Testis (tissue), 3 donors: Measurements from ENCODE around the gene DMD. TPM values are rescaled to one million over a fixed set of nuclear protein-coding genes. Genes with fewer than 3 reads are reported as not detected.

Experiments
- DNase-seq: peaks from one replicate; pipeline ENCODE4 v3.0.0-alpha.2; 2019
- H3K27ac ChIP-seq, 2 donors: fragments of 200-600 bp; sonication (generic); one replicate each; pipeline ENCODE4 v1.5.1; 2019
- H3K27me3 ChIP-seq: fragments of 200-600 bp; sonication (generic); one replicate; pipeline ENCODE4 v1.5.1; 2019
- H3K36me3 ChIP-seq: fragments of 200-600 bp; sonication (generic); one replicate; pipeline ENCODE4 v1.5.1; 2017; ENCODE audit warnings: low read depth; ENCODE audit errors: missing control alignments
- H3K4me1 ChIP-seq: fragments of 200-600 bp; sonication (generic); one replicate; pipeline ENCODE4 v1.5.1; 2019
- H3K4me3 ChIP-seq, 2 donors: fragments of 200-600 bp; sonication (generic); one replicate each; pipeline ENCODE4 v1.5.1; 2017 to 2019
- H3K9me3 ChIP-seq: fragments of 200-600 bp; sonication (generic); one replicate; pipeline ENCODE4 v1.5.1; 2017
- POLR2A ChIP-seq: fragments of 450-650 bp; IDR thresholded peaks from one replicate; pipeline ENCODE4 v1.6.1; 2017; ENCODE audit warnings: antibody characterized with exemption, mild to moderate bottlenecking, moderate library complexity
- WGBS, 2 donors: methylation state at CpG; one replicate each; pipeline ENCODE4 v1.1.5; 2018; 5-methylcytosine and 5-hydroxymethylcytosine counted together
- intact Hi-C: fragments of 100-400 bp; cut with DNase I; formaldehyde crosslinking; loops from one replicate; pipeline ENCODE4 v1.15.1; 2023; ENCODE audit warnings: low total_unique reads
- polyA plus RNA-seq: library from polyadenylated mRNA; stranded (reverse); fragments of 350-450 nt; fragmentation: Illumina TruSeq; extraction: RNeasy Lipid Tissue Mini Kit (QIAGEN cat#74804); gene quantifications from one replicate; pipeline ENCODE4 v1.2.3, GENCODE V29; 2014; ENCODE audit warnings: low read depth, low replicate concordance; ENCODE audit not compliant: insufficient read depth
- total RNA-seq, 2 donors: library from RNA; depleted of rRNA; stranded (reverse); fragments of >200 nt; gene quantifications; one replicate each; pipeline ENCODE4 v1.2.3, GENCODE V29; 2016
- TF ChIP-seq, protein P1 (sequence below), 3 experiments: fragments of 450-650 bp in 2 of 3; fragments of 200-600 bp in 1 of 3; sonication (generic) in 1 of 3; IDR thresholded peaks; one replicate each; pipeline ENCODE4 v1.5.1; 2016 to 2019; ENCODE audit warnings: antibody characterized with exemption in 3 of 3, mild to moderate bottlenecking in 2 of 3, moderate library complexity in 1 of 3

Gene DMD
- total and polyA plus RNA-seq, 3 donors from 2014 or later: 11.3 to 34.1 (median 24.2) TPM

DNA sequence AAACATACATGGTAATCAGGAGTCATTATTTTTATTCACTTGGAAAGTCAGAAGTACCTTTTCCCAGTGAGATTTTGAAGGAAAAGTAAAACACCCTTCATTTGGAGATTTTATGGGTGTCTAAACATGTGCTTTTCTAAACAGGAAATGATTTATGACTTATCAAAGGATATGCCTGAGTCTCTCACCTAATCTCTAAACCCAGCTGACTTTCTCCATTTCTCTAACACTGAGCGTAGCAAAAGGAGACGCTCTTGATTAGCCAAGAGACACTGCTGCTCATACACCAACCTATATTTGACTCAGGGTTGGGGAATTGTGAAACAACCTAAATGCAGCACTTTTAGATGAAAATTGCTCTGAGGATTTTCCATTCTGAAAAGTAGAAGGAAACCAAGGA lies 1671.0 kb downstream of the DMD start:
- 72 to 93% methylated on average over 2 of the region's 2 CpGs for WGBS, 2 donors
- Histone ChIP-seq H3K4me3 (no peak overlapping the region), H3K36me3 (no peaks in the 10 kb centered on the region), H3K27ac (no peak overlapping the region), H3K9me3 (no peaks in the 10 kb centered on the region), H3K4me1 (no peaks in the 10 kb centered on the region), H3K27me3 (no peaks in the 10 kb centered on the region)
- intact Hi-C loops: no loop called here
- DNase-seq: no peak
- no peak for TF ChIP-seq POLR2A
- TF ChIP-seq, protein P1, sequence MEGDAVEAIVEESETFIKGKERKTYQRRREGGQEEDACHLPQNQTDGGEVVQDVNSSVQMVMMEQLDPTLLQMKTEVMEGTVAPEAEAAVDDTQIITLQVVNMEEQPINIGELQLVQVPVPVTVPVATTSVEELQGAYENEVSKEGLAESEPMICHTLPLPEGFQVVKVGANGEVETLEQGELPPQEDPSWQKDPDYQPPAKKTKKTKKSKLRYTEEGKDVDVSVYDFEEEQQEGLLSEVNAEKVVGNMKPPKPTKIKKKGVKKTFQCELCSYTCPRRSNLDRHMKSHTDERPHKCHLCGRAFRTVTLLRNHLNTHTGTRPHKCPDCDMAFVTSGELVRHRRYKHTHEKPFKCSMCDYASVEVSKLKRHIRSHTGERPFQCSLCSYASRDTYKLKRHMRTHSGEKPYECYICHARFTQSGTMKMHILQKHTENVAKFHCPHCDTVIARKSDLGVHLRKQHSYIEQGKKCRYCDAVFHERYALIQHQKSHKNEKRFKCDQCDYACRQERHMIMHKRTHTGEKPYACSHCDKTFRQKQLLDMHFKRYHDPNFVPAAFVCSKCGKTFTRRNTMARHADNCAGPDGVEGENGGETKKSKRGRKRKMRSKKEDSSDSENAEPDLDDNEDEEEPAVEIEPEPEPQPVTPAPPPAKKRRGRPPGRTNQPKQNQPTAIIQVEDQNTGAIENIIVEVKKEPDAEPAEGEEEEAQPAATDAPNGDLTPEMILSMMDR (IDR thresholded peaks at IDR 0.05): no peak

DNA sequence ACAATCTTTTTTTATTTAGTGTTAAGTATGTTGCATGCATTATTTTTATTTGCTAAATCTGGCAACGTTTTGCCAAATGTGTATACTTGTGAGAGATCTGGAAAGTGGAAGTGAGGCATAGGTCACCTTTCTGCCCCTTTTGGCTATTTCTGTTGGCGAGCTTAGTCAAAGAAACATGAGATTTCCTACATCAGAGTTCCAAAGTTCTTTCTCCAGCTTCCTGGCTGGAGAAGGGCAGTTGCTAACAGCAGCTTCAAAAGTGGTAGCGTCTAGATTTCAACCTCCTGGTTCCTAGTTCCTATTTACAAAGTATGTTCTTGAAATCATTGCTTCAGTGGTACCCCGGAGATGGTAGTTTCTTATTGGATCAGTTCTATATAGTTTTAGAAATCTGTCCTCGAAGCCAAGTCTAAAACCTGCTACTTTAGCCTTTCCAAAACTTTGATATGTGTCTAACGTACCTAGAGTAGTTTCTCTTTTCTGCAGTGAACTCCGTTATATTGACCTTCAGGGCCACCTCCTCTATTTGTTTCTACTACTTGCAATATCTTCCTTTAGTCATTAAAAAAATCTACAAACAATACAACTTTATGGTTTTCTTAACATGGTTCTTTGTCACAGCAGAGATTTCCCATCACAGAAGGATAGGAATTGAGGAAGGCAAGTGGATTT lies 1683.8 kb downstream of the DMD start:
- H3K27me3 ChIP-seq: no peaks in the 10 kb centered on the region
- no peak overlapping the region for H3K27ac ChIP-seq
- H3K4me1 ChIP-seq: no peaks in the 10 kb centered on the region
- TF ChIP-seq, protein P1 (IDR thresholded peaks at IDR 0.05): no peak
- TF ChIP-seq POLR2A: no peak
- 68 to 84% methylated on average over 6 to 7 of the region's 7 CpGs for WGBS, 2 donors
- DNase-seq: no peak
- intact Hi-C loops: no loop called here
- H3K9me3 ChIP-seq: no peaks in the 10 kb centered on the region
- no peaks in the 10 kb centered on the region for H3K36me3 ChIP-seq
- no peak overlapping the region for H3K4me3 ChIP-seq

DNA sequence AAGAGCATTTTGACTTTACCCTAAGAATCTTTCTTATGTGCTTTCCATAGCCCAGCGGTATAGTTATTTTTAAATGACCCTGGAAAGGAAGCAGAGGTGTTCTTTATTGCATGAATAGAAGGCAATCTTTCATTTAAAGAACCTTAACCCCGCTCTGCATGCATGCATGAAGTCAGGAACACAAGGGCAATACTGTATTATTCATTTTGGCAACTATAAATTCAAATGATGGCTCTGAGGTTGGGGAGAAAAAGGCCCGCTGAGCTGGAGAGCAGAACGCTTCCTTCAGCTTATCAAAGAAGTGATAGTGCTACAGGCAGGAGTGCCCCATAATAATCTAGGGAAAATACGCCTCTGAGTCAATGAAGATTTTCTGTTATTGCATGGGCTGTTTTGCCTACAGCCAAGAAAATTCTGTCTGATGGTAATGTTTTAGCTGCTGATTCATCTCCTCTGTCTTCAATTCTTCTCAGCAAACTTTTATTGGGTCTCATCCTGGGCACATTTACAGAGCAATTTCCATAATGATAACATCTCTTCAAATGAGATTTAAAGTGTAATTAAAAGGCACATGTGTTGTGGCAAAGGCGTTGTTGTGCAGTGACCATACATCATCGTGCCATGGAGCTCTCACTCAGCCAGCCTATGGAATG lies 1687.3 kb downstream of the DMD start:
- Histone ChIP-seq H3K27ac (no peak overlapping the region), H3K4me1 (no peaks in the 10 kb centered on the region), H3K9me3 (no peaks in the 10 kb centered on the region), H3K27me3 (no peaks in the 10 kb centered on the region), H3K36me3 (no peaks in the 10 kb centered on the region), H3K4me3 (no peak overlapping the region)
- no peak for DNase-seq
- intact Hi-C loops: no loop called here
- TF ChIP-seq, protein P1 (IDR thresholded peaks at IDR 0.05): no peak
- TF ChIP-seq POLR2A: no peak
- 52 to 73% methylated on average over 7 of the region's 7 CpGs for WGBS, 2 donors

DNA sequence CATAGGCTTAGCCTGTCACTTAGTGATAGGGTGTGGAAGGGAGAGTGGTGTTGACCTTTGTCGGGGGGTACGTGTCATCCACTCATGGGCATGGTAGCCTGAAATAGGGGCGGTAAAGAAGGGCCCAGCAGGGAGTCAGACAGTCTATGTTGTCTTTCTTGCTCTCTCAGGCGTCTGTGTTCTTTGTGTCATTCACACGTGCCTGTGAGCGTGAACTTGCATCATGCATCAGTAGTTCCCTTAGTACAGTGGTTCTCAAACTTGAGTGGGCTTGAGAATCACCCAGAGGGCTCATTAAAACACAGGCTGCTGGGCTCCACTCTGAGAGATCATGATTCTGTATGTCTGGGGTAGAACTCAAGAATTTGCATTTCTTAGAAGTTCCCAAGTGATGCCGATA lies 1688.6 kb downstream of the DMD start:
- Histone ChIP-seq H3K36me3 (no peaks in the 10 kb centered on the region), H3K27ac (no peak overlapping the region), H3K9me3 (no peaks in the 10 kb centered on the region), H3K4me1 (no peaks in the 10 kb centered on the region), H3K4me3 (no peak overlapping the region), H3K27me3 (no peaks in the 10 kb centered on the region)
- intact Hi-C loops: no loop called here
- WGBS, 2 donors: 91 to 96% methylated on average over 4 to 7 of the region's 7 CpGs
- TF ChIP-seq, protein P1 (IDR thresholded peaks at IDR 0.05): no peak
- no peak for TF ChIP-seq POLR2A
- no peak for DNase-seq

DNA sequence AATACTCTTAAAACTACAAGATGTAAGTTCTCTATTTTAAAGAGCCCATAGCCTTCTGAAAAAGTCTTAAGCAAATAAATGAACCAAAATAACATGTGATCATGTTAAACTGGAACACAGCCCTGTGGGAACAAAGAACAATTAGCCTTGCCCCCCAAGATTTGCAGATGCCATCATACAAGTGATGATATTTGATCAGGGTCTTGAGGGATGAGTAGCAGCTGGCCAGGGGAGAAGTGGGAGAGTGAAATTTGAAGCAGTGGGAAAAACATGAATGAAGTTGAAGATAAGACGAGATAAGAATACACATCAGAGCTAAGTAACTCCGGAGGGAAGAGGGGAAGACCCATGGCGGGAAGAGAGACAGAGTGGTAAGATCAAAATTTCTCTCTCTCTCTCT lies 1689.4 kb downstream of the DMD start:
- Histone ChIP-seq H3K9me3 (no peaks in the 10 kb centered on the region), H3K36me3 (no peaks in the 10 kb centered on the region), H3K27ac (no peak overlapping the region), H3K4me1 (no peaks in the 10 kb centered on the region), H3K4me3 (no peak overlapping the region), H3K27me3 (no peaks in the 10 kb centered on the region)
- DNase-seq: no peak
- WGBS, 2 donors: 72 to 79% methylated on average over 3 of the region's 3 CpGs
- TF ChIP-seq, protein P1 (IDR thresholded peaks at IDR 0.05): no peak
- TF ChIP-seq POLR2A: no peak
- intact Hi-C loops: no loop called here
